Neural cell (in vitro differentiated cells): Measurements from ENCODE around the gene PTPRN2. TPM values are rescaled to one million over a fixed set of nuclear protein-coding genes. Genes with fewer than 3 reads are reported as not detected.

Source experiments
- H2AFZ ChIP-seq: fragments of 200-600, 300-800 bp; sonication (generic), shearing (Covaris generic); 2 replicates; pipeline ENCODE4 v1.6.0; 2014; ENCODE audit warnings: low read depth, mild to moderate bottlenecking, antibody characterized with exemption, low read length, moderate library complexity
- H3F3A ChIP-seq: fragments of 200-600 bp; shearing (Covaris generic); 2 replicates; pipeline ENCODE4 v1.6.1; 2016; ENCODE audit warnings: mild to moderate bottlenecking, moderate library complexity, mixed read lengths, antibody characterized with exemption, low read length; ENCODE audit not compliant: insufficient read depth, poor library complexity, severe bottlenecking
- H3K27ac ChIP-seq: fragments of 200-600, 300-800 bp; sonication (generic), shearing (Covaris generic); 2 replicates; pipeline ENCODE4 v1.5.1; 2014; ENCODE audit warnings: mild to moderate bottlenecking, low read length, moderate library complexity
- H3K27me3 ChIP-seq: fragments of 300-800, 200-600 bp; sonication (generic), shearing (Covaris generic); 2 replicates; pipeline ENCODE4 v1.6.0; 2014; ENCODE audit warnings: mild to moderate bottlenecking, low read depth, low read length, moderate library complexity; ENCODE audit not compliant: insufficient read depth
- H3K36me3 ChIP-seq: fragments of 300-800, 200-600 bp; sonication (generic), shearing (Covaris generic); 2 replicates; pipeline ENCODE4 v1.5.1; 2014; ENCODE audit warnings: mild to moderate bottlenecking, antibody characterized with exemption, low read length, moderate library complexity; ENCODE audit not compliant: insufficient read depth
- H3K4me2 ChIP-seq: fragments of 300-800, 200-600 bp; sonication (generic), shearing (Covaris generic); 2 replicates; pipeline ENCODE4 v1.6.0; 2014; ENCODE audit warnings: mild to moderate bottlenecking, low read length
- H3K4me3 ChIP-seq: fragments of 300-800, 200-600 bp; sonication (generic), shearing (Covaris generic); 2 replicates; pipeline ENCODE4 v1.5.1; 2014; ENCODE audit warnings: mild to moderate bottlenecking, low read length, moderate library complexity
- H3K79me2 ChIP-seq: fragments of 200-600 bp; shearing (Covaris generic); replicated peaks from 2 replicates; pipeline ENCODE4 v1.6.0; 2014; ENCODE audit warnings: mild to moderate bottlenecking, low read length, moderate library complexity; ENCODE audit not compliant: insufficient read depth
- H3K9ac ChIP-seq: fragments of 300-800, 200-600 bp; sonication (generic), shearing (Covaris generic); 2 replicates; pipeline ENCODE4 v1.6.1; 2016; ENCODE audit warnings: mild to moderate bottlenecking, low read length, mixed read lengths
- H3K9me2 ChIP-seq: fragments of 200-600 bp; shearing (Covaris generic); 2 replicates; pipeline ENCODE4 v1.6.1; 2016; ENCODE audit warnings: mild to moderate bottlenecking, low read length, mixed read lengths; ENCODE audit not compliant: insufficient read depth
- H3K9me3 ChIP-seq: fragments of 200-600, 300-800 bp; sonication (generic), shearing (Covaris generic); 2 replicates; pipeline ENCODE4 v1.6.1; 2016; ENCODE audit warnings: mild to moderate bottlenecking, mixed run types, low read length, moderate library complexity, mixed read lengths
- H4K20me1 ChIP-seq: fragments of 200-600 bp; shearing (Covaris generic); 2 replicates; pipeline ENCODE4 v1.6.1; 2016; ENCODE audit warnings: mild to moderate bottlenecking, mixed run types; ENCODE audit not compliant: insufficient read depth
- CTCF ChIP-seq: fragments of 450-650 bp; IDR thresholded peaks from 2 replicates; pipeline ENCODE4 v1.5.1; 2014; ENCODE audit warnings: antibody characterized with exemption, mild to moderate bottlenecking, moderate library complexity; ENCODE audit not compliant: poor library complexity, severe bottlenecking
- EP300 ChIP-seq: fragments of 450-650 bp; conservative IDR thresholded peaks from 2 replicates; pipeline ENCODE4 v1.6.1; 2014; ENCODE audit warnings: antibody characterized with exemption, mild to moderate bottlenecking, moderate library complexity; ENCODE audit not compliant: poor library complexity, severe bottlenecking
- EZH2 ChIP-seq: fragments of 200-600, 300-800 bp; shearing (Covaris generic), sonication (generic); IDR thresholded peaks from 2 replicates; pipeline ENCODE4 v1.6.1; 2014; ENCODE audit warnings: antibody characterized with exemption, low read length, borderline replicate concordance, mild to moderate bottlenecking; ENCODE audit not compliant: insufficient read depth, poor library complexity, severe bottlenecking
- MXI1 ChIP-seq: fragments of 450-650 bp; conservative IDR thresholded peaks from 2 replicates; pipeline ENCODE4 v1.6.1; 2014; ENCODE audit warnings: antibody characterized with exemption, mild to moderate bottlenecking; ENCODE audit not compliant: poor library complexity, severe bottlenecking
- POLR2AphosphoS5 ChIP-seq: IDR thresholded peaks from 2 replicates; pipeline ENCODE4 v1.6.1; 2012
- RAD21 ChIP-seq: fragments of 450-650 bp; conservative IDR thresholded peaks from 2 replicates; pipeline ENCODE4 v1.6.1; 2014; ENCODE audit warnings: antibody characterized with exemption, mild to moderate bottlenecking, moderate library complexity
- REST ChIP-seq: IDR thresholded peaks from 2 replicates; pipeline ENCODE4 v1.6.1; 2012; ENCODE audit warnings: borderline replicate concordance
- SMC3 ChIP-seq: fragments of 450-650 bp; conservative IDR thresholded peaks from 2 replicates; pipeline ENCODE4 v1.6.1; 2014; ENCODE audit warnings: antibody characterized with exemption, mild to moderate bottlenecking, moderate library complexity; ENCODE audit not compliant: poor library complexity
- TAF1 ChIP-seq: IDR thresholded peaks from 2 replicates; pipeline ENCODE4 v1.6.1; 2012; ENCODE audit warnings: low read depth
- polyA plus RNA-seq: library from polyadenylated mRNA; depleted of rRNA; stranded (reverse); fragments of >200 nt; gene quantifications from 2 replicates; pipeline ENCODE4 v1.2.3, GENCODE V29; 2014

Gene PTPRN2
- polyA plus RNA-seq, 1 donor from 2014 or later = 31.0 TPM

- no peak overlapping the region for H3K4me3 ChIP-seq
Measured at GRCh38 chr7:157556642-157556944, 1031.0 kb downstream of the PTPRN2 start.

GRCh38 chr7:157555944-157556641 lies 1031.5 kb downstream of the PTPRN2 start:
- Histone ChIP-seq H3K79me2 (no peaks in the 10 kb centered on the region), H3K9ac (no peak overlapping the region), H3K4me3 (no peak overlapping the region), H3K4me2 (no peak overlapping the region), H3K27ac (no peak overlapping the region), H4K20me1 (no peaks in the 10 kb centered on the region), H3K9me2 (no peaks in the 10 kb centered on the region), H3F3A (peaks cover 3% of the 10 kb centered on the region), H3K9me3 (no peaks in the 10 kb centered on the region), H2AFZ (no peak overlapping the region), H3K27me3 (no peaks in the 10 kb centered on the region), H3K36me3 (peaks cover 14% of the 10 kb centered on the region)
- no peak for TF ChIP-seq SMC3
- no peak for TF ChIP-seq TAF1
- no peak for TF ChIP-seq MXI1
- TF ChIP-seq POLR2AphosphoS5 = no peak
- TF ChIP-seq EP300 = no peak
- TF ChIP-seq EZH2 = no peak
- TF ChIP-seq RAD21 = no peak
- TF ChIP-seq REST = no peak

More at GRCh38 chr7:157556642-157556944, 1031.0 kb downstream of the PTPRN2 start:
- no peaks in the 10 kb centered on the region for H3K79me2 ChIP-seq
- no peaks in the 10 kb centered on the region for H4K20me1 ChIP-seq
- H3K9ac ChIP-seq = no peak overlapping the region
- peaks cover 3% of the 10 kb centered on the region for H3F3A ChIP-seq
- H3K4me2 ChIP-seq = no peak overlapping the region
- no peak overlapping the region for H3K27ac ChIP-seq
- no peak overlapping the region for H2AFZ ChIP-seq
- H3K36me3 ChIP-seq = peaks cover 14% of the 10 kb centered on the region
- H3K9me3 ChIP-seq = no peaks in the 10 kb centered on the region
- no peaks in the 10 kb centered on the region for H3K27me3 ChIP-seq
- TF ChIP-seq POLR2AphosphoS5 (no peak), REST (no peak), SMC3 (no peak), MXI1 (no peak), CTCF (no peak), EZH2 (no peak), RAD21 (no peak), EP300 (no peak), TAF1 (no peak)
- no peaks in the 10 kb centered on the region for H3K9me2 ChIP-seq
